ENCODE results near the gene PKNOX2. TPM values are rescaled to one million over a fixed set of nuclear protein-coding genes. Genes with fewer than 3 reads are reported as not detected.

The PKNOX2 gene
- total RNA-seq, 2 donors from 2014 or later: 4.0 to 6.9 TPM

DNA sequence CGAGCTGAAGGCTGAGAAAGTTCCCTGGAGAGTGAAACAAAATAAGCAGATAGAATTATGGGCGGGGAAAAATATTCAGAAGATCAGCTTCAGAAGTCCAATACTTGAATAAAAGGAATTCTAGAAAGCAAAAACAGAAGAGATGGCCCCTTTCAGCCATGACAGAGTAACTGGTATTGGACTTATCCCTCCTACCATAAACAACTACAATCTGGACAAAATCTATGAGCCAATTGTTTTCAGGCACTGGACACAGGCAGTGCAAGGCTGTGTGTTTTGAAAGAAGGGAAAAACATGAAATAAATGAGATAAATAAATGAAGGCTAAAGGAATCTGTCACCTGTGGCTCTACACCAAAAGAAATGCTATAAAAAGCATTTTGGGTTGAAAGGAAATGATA lies 305.8 kb downstream of the PKNOX2 start:
- peaks cover 5% of the 10 kb centered on the region for H3K4me1 Mint-ChIP-seq
- H3K9ac ChIP-seq (ENCODE audit: extremely low read depth, low read length, poor library complexity, severe bottlenecking): no peak overlapping the region
- no peak overlapping the region for H3K27ac ChIP-seq (ENCODE audit: low read depth, low read length)
- H3K27me3 ChIP-seq (ENCODE audit: control insufficient read depth, insufficient read depth, low read length, poor library complexity, severe bottlenecking): no peaks in the 10 kb centered on the region
- H3K4me3 ChIP-seq (ENCODE audit: low read length): no peak overlapping the region
- TF ChIP-seq, protein P1, sequence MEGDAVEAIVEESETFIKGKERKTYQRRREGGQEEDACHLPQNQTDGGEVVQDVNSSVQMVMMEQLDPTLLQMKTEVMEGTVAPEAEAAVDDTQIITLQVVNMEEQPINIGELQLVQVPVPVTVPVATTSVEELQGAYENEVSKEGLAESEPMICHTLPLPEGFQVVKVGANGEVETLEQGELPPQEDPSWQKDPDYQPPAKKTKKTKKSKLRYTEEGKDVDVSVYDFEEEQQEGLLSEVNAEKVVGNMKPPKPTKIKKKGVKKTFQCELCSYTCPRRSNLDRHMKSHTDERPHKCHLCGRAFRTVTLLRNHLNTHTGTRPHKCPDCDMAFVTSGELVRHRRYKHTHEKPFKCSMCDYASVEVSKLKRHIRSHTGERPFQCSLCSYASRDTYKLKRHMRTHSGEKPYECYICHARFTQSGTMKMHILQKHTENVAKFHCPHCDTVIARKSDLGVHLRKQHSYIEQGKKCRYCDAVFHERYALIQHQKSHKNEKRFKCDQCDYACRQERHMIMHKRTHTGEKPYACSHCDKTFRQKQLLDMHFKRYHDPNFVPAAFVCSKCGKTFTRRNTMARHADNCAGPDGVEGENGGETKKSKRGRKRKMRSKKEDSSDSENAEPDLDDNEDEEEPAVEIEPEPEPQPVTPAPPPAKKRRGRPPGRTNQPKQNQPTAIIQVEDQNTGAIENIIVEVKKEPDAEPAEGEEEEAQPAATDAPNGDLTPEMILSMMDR (conservative IDR thresholded peaks at IDR 0.05): no peak
- peaks cover 2% of the 10 kb centered on the region for H3K27me3 Mint-ChIP-seq (ENCODE audit: insufficient read depth)
- no peaks in the 10 kb centered on the region for H3K9me3 Mint-ChIP-seq
- H3K36me3 ChIP-seq (ENCODE audit: control insufficient read depth, insufficient read depth, low read length): no peaks in the 10 kb centered on the region
- no peaks in the 10 kb centered on the region for H3K9me3 ChIP-seq (ENCODE audit: control insufficient read depth, low read length)
- 87 to 95% methylated on average over 2 of the region's 2 CpGs for WGBS, 2 experiments (ENCODE audit: insufficient coverage in 1 of 2, insufficient read length in 1 of 2)
- DNase-seq: no peak
- H3K27ac Mint-ChIP-seq: no peak overlapping the region
- no peaks in the 10 kb centered on the region for H3K36me3 Mint-ChIP-seq (ENCODE audit: low read depth)
- no peaks in the 10 kb centered on the region for H3K4me1 ChIP-seq (ENCODE audit: control insufficient read depth, insufficient read depth, low read length)
- H3K4me3 Mint-ChIP-seq: no peak overlapping the region

DNA sequence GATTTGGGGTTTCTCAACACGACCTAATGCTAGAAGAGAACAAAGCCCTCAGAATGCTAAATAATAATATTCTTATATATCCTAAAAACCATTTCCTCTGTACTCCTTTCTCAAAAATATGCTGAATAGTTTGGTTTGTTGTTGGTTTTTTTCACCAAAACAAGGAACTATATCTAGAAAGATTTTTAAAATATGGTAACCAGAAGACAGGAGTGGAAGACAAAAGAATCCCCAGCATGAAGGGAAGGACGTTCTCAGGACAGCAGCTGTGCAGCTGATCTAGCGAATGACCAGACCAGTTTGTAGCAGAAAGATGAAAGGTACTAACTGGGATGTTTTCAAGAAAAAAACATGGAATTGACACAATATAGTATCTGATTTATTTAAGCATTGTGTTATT lies 312.2 kb downstream of the PKNOX2 start:
- H3K9me3 ChIP-seq (ENCODE audit: control insufficient read depth, low read length): peaks cover 5% of the 10 kb centered on the region
- Mint-ChIP-seq H3K27ac (no peak overlapping the region), H3K4me3 (no peak overlapping the region), H3K27me3 (ENCODE audit: insufficient read depth) (peaks cover 8% of the 10 kb centered on the region), H3K9me3 (no peaks in the 10 kb centered on the region), H3K4me1 (peaks cover 2% of the 10 kb centered on the region), H3K36me3 (ENCODE audit: low read depth) (no peaks in the 10 kb centered on the region)
- H3K4me1 ChIP-seq (ENCODE audit: control insufficient read depth, insufficient read depth, low read length): no peaks in the 10 kb centered on the region
- TF ChIP-seq, protein P1 (conservative IDR thresholded peaks at IDR 0.05): no peak
- no peak for DNase-seq
- H3K27me3 ChIP-seq (ENCODE audit: control insufficient read depth, insufficient read depth, low read length, poor library complexity, severe bottlenecking): peaks cover 1% of the 10 kb centered on the region
- no peak overlapping the region for H3K27ac ChIP-seq (ENCODE audit: low read depth, low read length)
- peaks cover 4% of the 10 kb centered on the region for H3K36me3 ChIP-seq (ENCODE audit: control insufficient read depth, insufficient read depth, low read length)
- H3K9ac ChIP-seq (ENCODE audit: extremely low read depth, low read length, poor library complexity, severe bottlenecking): no peak overlapping the region
- 83 to 96% methylated on average over 2 to 3 of the region's 3 CpGs for WGBS, 2 experiments (ENCODE audit: insufficient coverage in 1 of 2, insufficient read length in 1 of 2)
- no peak overlapping the region for H3K4me3 ChIP-seq (ENCODE audit: low read length)

DNA sequence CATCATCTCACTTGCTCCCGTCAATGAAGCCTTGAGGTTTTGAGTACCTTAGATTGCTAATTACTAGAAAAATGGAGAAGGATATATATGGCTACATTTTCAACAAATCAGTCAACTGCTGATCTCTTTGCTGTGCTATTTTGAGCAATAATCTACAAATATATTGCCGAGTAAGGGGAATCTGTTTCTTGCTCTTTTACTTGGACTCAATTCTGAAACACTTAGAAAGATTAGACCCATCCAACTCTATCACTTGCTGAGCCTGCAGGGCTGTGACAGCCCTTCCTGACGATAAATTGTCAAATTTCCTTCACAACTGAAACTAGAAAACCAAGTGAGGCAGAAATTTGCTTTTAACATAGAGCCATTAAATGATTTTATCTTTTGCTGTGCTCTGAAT lies 314.6 kb downstream of the PKNOX2 start:
- Mint-ChIP-seq H3K4me1 (peaks cover 18% of the 10 kb centered on the region), H3K27ac (no peak overlapping the region), H3K36me3 (ENCODE audit: low read depth) (no peaks in the 10 kb centered on the region), H3K4me3 (no peak overlapping the region), H3K27me3 (ENCODE audit: insufficient read depth) (peaks cover 16% of the 10 kb centered on the region), H3K9me3 (no peaks in the 10 kb centered on the region)
- TF ChIP-seq, protein P1 (conservative IDR thresholded peaks at IDR 0.05): no peak
- Histone ChIP-seq H3K27ac (ENCODE audit: low read depth, low read length) (no peak overlapping the region), H3K27me3 (ENCODE audit: control insufficient read depth, insufficient read depth, low read length, poor library complexity, severe bottlenecking) (peaks cover 6% of the 10 kb centered on the region), H3K36me3 (ENCODE audit: control insufficient read depth, insufficient read depth, low read length) (peaks cover 4% of the 10 kb centered on the region), H3K9ac (ENCODE audit: extremely low read depth, low read length, poor library complexity, severe bottlenecking) (no peak overlapping the region), H3K4me3 (ENCODE audit: low read length) (no peak overlapping the region), H3K4me1 (ENCODE audit: control insufficient read depth, insufficient read depth, low read length) (no peaks in the 10 kb centered on the region), H3K9me3 (ENCODE audit: control insufficient read depth, low read length) (peaks cover 5% of the 10 kb centered on the region)
- 96 to 100% methylated on average over 2 to 3 of the region's 3 CpGs for WGBS, 2 experiments (ENCODE audit: insufficient coverage in 1 of 2, insufficient read length in 1 of 2)
- DNase-seq: no peak

Data from endodermal cell (in vitro differentiated cells).